A549 (cell line): ENCODE data around the gene IER3IP1. TPM values are rescaled to one million over a fixed set of nuclear protein-coding genes. Genes with fewer than 3 reads are reported as not detected.
"Not testable (repeated sequence)": the region's sequence is repeated elsewhere in the genome, so short reads cannot be mapped to it uniquely, and the experiment has no call there.

Experiments
- ATAC-seq, 2 experiments: fragments of 200-7000 bp in 1 of 2; fragments of >200 bp in 1 of 2; cut with Nextera tagmentation in 1 of 2; cut with Tn5 transposase in 1 of 2; 3 replicates each; pipeline versions ENCODE4 v1.8.0 to v1.9.1; 2018 to 2020; ENCODE audit warnings: mild to moderate bottlenecking in 1 of 2, moderate library complexity in 1 of 2
- CTCF ChIA-PET: fragments of 300-600 bp; sonication (Branson Sonifier 250); formaldehyde crosslinking; extraction: SDS; loops from one replicate; lab custom pipeline; 2021; ENCODE audit warnings: antibody characterized with exemption, inconsistent platforms; lab: Yijun Ruan, JAX
- POLR2A ChIA-PET: fragments of 350-600 bp; formaldehyde crosslinking; extraction: SDS; loops from one replicate; lab custom pipeline; 2021; ENCODE audit warnings: antibody characterized with exemption, inconsistent platforms; lab: Yijun Ruan, JAX
- DNase-seq, 2 experiments: peaks; one replicate each; pipeline versions ENCODE4 v3.0.0 to v3.0.0-alpha.2; 2011 to 2016; ENCODE audit warnings: low read depth in 1 of 2, low spot score in 1 of 2
- FAIRE-seq: peaks from 2 replicates; lab custom pipeline; 2011; peaks lifted over from hg19 to GRCh38; lab: Jason Lieb, UNC
- H3K27ac ChIP-seq, 2 experiments: fragments of >200 bp; sonication (Bioruptor Twin); formaldehyde crosslinking; 3 replicates each; pipeline ENCODE4 v1.5.1; 2016 to 2017
- H3K4me1 ChIP-seq: fragments of >200 bp; sonication (Bioruptor Twin); formaldehyde crosslinking; 3 replicates; pipeline ENCODE4 v1.6.1; 2016
- H3K4me2 ChIP-seq: fragments of >200 bp; sonication (Bioruptor Twin); formaldehyde crosslinking; 3 replicates; pipeline ENCODE4 v1.6.1; 2016
- H3K4me3 ChIP-seq: fragments of >200 bp; sonication (Bioruptor Twin); formaldehyde crosslinking; 3 replicates; pipeline ENCODE4 v1.5.1; 2016
- H3K9me3 ChIP-seq: fragments of >200 bp; sonication (Bioruptor Twin); formaldehyde crosslinking; 3 replicates; pipeline ENCODE4 v1.6.1; 2016
- ATOH8 ChIP-seq: fragments of 250-450 bp; sonication (Bioruptor Pico); IDR thresholded peaks from 2 replicates; pipeline ENCODE4 v1.5.0; 2020; ENCODE audit warnings: low read depth, mild to moderate bottlenecking, moderate library complexity
- CBX2 ChIP-seq: fragments of 200-600 bp; sonication (generic); IDR thresholded peaks from 2 replicates; pipeline ENCODE4 v1.6.1; 2016; ENCODE audit warnings: low read depth, mild to moderate bottlenecking, borderline replicate concordance
- CBX8 ChIP-seq: fragments of 200-600 bp; sonication (generic); IDR thresholded peaks from 2 replicates; pipeline ENCODE4 v1.6.1; 2016
- CHD2 ChIP-seq: fragments of 150-350 bp; IDR thresholded peaks from 2 replicates; pipeline ENCODE4 v1.6.1; 2014; ENCODE audit warnings: low read length; ENCODE audit not compliant: partially characterized antibody
- CHD4 ChIP-seq: fragments of 200-600 bp; sonication (generic); IDR thresholded peaks from 2 replicates; pipeline ENCODE4 v1.6.1; 2016; ENCODE audit warnings: antibody characterized with exemption, mild to moderate bottlenecking, borderline replicate concordance
- EHF ChIP-seq: fragments of 250-450 bp; sonication (Bioruptor Pico); IDR thresholded peaks from 2 replicates; pipeline ENCODE4 v1.5.0; 2020; ENCODE audit warnings: mild to moderate bottlenecking
- EHMT2 ChIP-seq: fragments of 200-600 bp; sonication (generic); IDR thresholded peaks from 2 replicates; pipeline ENCODE4 v1.6.1; 2016; ENCODE audit warnings: antibody characterized with exemption, low read depth, mild to moderate bottlenecking, moderate library complexity
- ESRRA ChIP-seq: fragments of 150-350 bp; IDR thresholded peaks from 2 replicates; pipeline ENCODE4 v1.6.1; 2014; ENCODE audit warnings: mild to moderate bottlenecking, low read length, borderline replicate concordance
- FOSL2 ChIP-seq, 2 experiments: fragments of 450-650 bp in 1 of 2; fragments of >200 bp in 1 of 2; sonication (Bioruptor Twin) in 1 of 2; formaldehyde crosslinking; IDR thresholded peaks; 2 replicates each; pipeline versions ENCODE4 v1.5.0 to v1.6.1; 2016 to 2020; ENCODE audit warnings: mild to moderate bottlenecking in 1 of 2, moderate library complexity in 1 of 2
- FOXS1 ChIP-seq: fragments of 250-450 bp; sonication (Bioruptor Pico); IDR thresholded peaks from 2 replicates; pipeline ENCODE4 v1.5.0; 2020; ENCODE audit warnings: mild to moderate bottlenecking, moderate library complexity
- GATA3 ChIP-seq: IDR thresholded peaks from 2 replicates; pipeline ENCODE4 v1.6.1; 2012; ENCODE audit warnings: borderline replicate concordance
- HOXB13 ChIP-seq: fragments of 250-450 bp; sonication (Bioruptor Pico); IDR thresholded peaks from 2 replicates; pipeline ENCODE4 v1.5.0; 2020; ENCODE audit warnings: low read depth, mild to moderate bottlenecking, moderate library complexity
- KDM1A ChIP-seq: fragments of 200-600 bp; sonication (generic); IDR thresholded peaks from 2 replicates; pipeline ENCODE4 v1.6.1; 2016; ENCODE audit warnings: low read depth, mild to moderate bottlenecking
- MAFK ChIP-seq: fragments of 450-650 bp; IDR thresholded peaks from 2 replicates; pipeline ENCODE4 v1.6.1; 2014; ENCODE audit not compliant: partially characterized antibody
- MAX ChIP-seq: IDR thresholded peaks from 2 replicates; pipeline ENCODE4 v1.6.1; 2012
- MYC ChIP-seq: IDR thresholded peaks from 2 replicates; pipeline ENCODE4 v1.6.1; 2012; ENCODE audit warnings: mild to moderate bottlenecking, inconsistent platforms, low read length, improper control_type of control experiment, borderline replicate concordance
- NFE2L2 ChIP-seq: fragments of 150-350 bp; conservative IDR thresholded peaks from 2 replicates; pipeline ENCODE4 v1.6.1; 2014; ENCODE audit warnings: low read length
- POLR2A ChIP-seq: IDR thresholded peaks from 2 replicates; pipeline ENCODE4 v1.6.1; 2012; ENCODE audit warnings: mild to moderate bottlenecking, low read length
- RAD21 ChIP-seq, 2 experiments: fragments of >200 bp in 1 of 2; sonication (Bioruptor Twin) in 1 of 2; formaldehyde crosslinking in 1 of 2; IDR thresholded peaks in 1 of 2; conservative IDR thresholded peaks in 1 of 2; 2 replicates in 1 of 2; 3 replicates in 1 of 2; pipeline ENCODE4 v1.6.1; 2012 to 2018; ENCODE audit warnings: inconsistent platforms in 1 of 2
- REST ChIP-seq: fragments of 200-600 bp; sonication (generic); IDR thresholded peaks from 2 replicates; pipeline ENCODE4 v1.6.1; 2016; ENCODE audit warnings: antibody characterized with exemption, mild to moderate bottlenecking, moderate library complexity
- ZSCAN20 ChIP-seq: fragments of 250-450 bp; sonication (Bioruptor Pico); IDR thresholded peaks from 2 replicates; pipeline ENCODE4 v1.8.0; 2022; ENCODE audit warnings: mild to moderate bottlenecking, moderate library complexity
- WGBS: methylation state at CpG from one replicate; pipeline ENCODE4 v1.1.6; 2017; ENCODE audit errors: missing lambda C conversion rate; 5-methylcytosine and 5-hydroxymethylcytosine counted together
- polyA plus RNA-seq, 4 experiments: library from polyadenylated mRNA; depleted of rRNA in 3 of 4; stranded (reverse); fragments of >200 nt; fragmentation: RNase III in 1 of 4; extraction: RNeasy Plus Mini Kit Qiagen cat#74134 plus additional on column Dnase treatment in 1 of 4; gene quantifications; 2 replicates in 3 of 4; 3 replicates in 1 of 4; pipeline ENCODE4 v1.2.3, GENCODE V29; 2011 to 2017
- TF ChIP-seq, protein P1 (sequence below): IDR thresholded peaks from 2 replicates; pipeline ENCODE4 v1.6.1; 2012; ENCODE audit warnings: low read depth, borderline replicate concordance

Gene IER3IP1
- polyA plus RNA-seq, 2 of the 4 experiments (the other 2 are of a cell fraction): 24.5 to 25.1 TPM

DNA sequence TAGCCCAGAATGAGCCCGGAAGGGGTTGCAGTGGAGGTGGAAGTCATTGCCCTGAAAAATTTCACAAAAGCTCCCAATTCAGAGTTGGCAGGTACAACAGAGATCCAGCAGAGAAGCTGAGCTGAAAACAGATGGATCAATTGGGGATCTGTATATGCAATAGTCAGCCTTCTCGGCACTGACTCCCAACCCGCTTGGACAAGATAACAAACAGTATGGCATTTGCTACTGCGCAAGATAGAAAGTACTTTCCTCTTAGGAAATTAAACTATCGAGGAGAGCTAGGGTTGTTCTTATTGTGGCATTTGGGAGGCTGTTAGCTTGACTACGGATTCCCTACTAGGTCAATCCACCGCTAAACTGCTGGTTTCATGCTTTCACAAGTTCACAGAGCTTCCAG lies 11.6 kb upstream of the IER3IP1 start:
- DNase-seq (no peak), FAIRE-seq (no peak), ATAC-seq (no peak)
- Histone ChIP-seq H3K4me3 (no peak overlapping the region), H3K27ac (no peak overlapping the region), H3K9me3 (peaks cover 4% of the 10 kb centered on the region; the same call in 1 of the 3 replicates), H3K4me2 (no peak overlapping the region), H3K4me1 (no peaks in the 10 kb centered on the region)
- TF ChIP-seq ZSCAN20 (CRISPR knock-in tag) (no peak), CBX8 (no peak), HOXB13 (CRISPR knock-in tag) (no peak)
- POLR2A ChIA-PET: no interaction called here
- 69% methylated on average over 7 of the region's 7 CpGs for WGBS
- CTCF ChIA-PET: interaction anchor here (2.0 kb wide), 1 partner anchor 17 kb away, joined by 10 read pairs; no protein-coding TSS in a partner anchor

DNA sequence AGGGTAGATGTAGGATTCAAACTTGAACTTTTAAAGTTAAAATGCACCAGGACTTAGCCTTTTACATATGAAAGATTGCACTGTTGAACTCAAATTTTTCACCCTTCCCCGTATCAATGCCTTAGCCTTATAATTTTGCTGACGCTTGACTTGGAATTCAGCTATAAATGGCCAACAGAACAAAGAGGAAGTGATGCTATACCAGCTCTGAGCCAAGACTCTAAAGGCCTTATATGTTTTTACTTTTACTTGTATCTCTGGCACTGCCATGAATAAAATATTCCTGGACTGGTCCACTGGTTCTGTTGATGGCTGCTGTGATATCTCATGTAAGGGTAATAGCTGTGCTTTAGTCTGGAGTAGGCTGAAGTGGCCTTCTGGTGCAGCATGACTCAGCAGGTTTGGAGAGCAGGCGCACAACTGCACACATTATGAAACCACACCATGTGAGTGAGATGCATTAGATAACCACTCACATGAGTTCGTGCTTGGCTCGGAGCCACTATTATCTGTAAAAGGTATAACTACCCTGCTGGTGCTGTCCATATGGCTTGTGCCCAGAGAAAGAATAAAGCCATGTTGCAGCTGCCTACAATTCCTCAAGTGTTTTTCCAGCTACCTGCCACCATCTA lies 8.4 kb upstream of the IER3IP1 start:
- no peak for FAIRE-seq
- 80% methylated on average over 5 of the region's 5 CpGs for WGBS
- TF ChIP-seq EHF (CRISPR knock-in tag) (no peak), MAFK (peak; percentile 74), ESRRA (no peak), NFE2L2 (peak; percentile 74), MAX (no peak)
- H3K27ac ChIP-seq: no peak overlapping the region
- peak in 1 of 2 experiments; percentile 61 for DNase-seq
- H3K4me1 ChIP-seq: no peaks in the 10 kb centered on the region
- POLR2A ChIA-PET: no interaction called here
- no peak for ATAC-seq
- CTCF ChIA-PET: no interaction called here
- H3K9me3 ChIP-seq: peaks cover 4% of the 10 kb centered on the region; the same call in 1 of the 3 replicates
- no peak overlapping the region for H3K4me3 ChIP-seq
- no peak overlapping the region for H3K4me2 ChIP-seq

GRCh38 chr18:47182156-47182555 lies 6.0 kb upstream of the IER3IP1 start:
- DNase-seq, H3K4me3 ChIP-seq, H3K9me3 ChIP-seq, POLR2A ChIA-PET, FAIRE-seq, H3K4me2 ChIP-seq, H3K27ac ChIP-seq, ATAC-seq, CTCF ChIA-PET, H3K4me1 ChIP-seq: not testable (repeated sequence)
- WGBS: 64% methylated on average over 5 of the region's 5 CpGs

GRCh38 chr18:47180765-47181164 lies 4.6 kb upstream of the IER3IP1 start:
- TF ChIP-seq FOXS1 (CRISPR knock-in tag) (no peak), REST (no peak), MAX (no peak), CBX2 (no peak), CHD2 (no peak), EHMT2 (no peak), ATOH8 (CRISPR knock-in tag) (no peak), GATA3 (no peak), ZSCAN20 (CRISPR knock-in tag) (no peak), KDM1A (no peak), CHD4 (no peak), RAD21 (conservative IDR thresholded peaks at IDR 0.05 in 1 of 2, IDR thresholded peaks at IDR 0.05 in 1 of 2) (no peak), POLR2A (no peak), MYC (no peak), FOSL2 (IDR thresholded peaks at IDR 0.05) (no peak), FOSL2 (CRISPR knock-in tag; IDR thresholded peaks at IDR 0.05) (no peak)
- TF ChIP-seq, protein P1, sequence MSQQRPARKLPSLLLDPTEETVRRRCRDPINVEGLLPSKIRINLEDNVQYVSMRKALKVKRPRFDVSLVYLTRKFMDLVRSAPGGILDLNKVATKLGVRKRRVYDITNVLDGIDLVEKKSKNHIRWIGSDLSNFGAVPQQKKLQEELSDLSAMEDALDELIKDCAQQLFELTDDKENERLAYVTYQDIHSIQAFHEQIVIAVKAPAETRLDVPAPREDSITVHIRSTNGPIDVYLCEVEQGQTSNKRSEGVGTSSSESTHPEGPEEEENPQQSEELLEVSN: no peak
- ChIA-PET POLR2A (no interaction called here), CTCF (no interaction called here)
- no peak overlapping the region for H3K4me3 ChIP-seq
- WGBS: 57% methylated on average over 3 of the region's 3 CpGs
- FAIRE-seq (no peak), ATAC-seq (no peak), DNase-seq (no peak)
- H3K4me2 ChIP-seq: no peak overlapping the region
- no peak overlapping the region for H3K27ac ChIP-seq
- H3K4me1 ChIP-seq: no peaks in the 10 kb centered on the region
- H3K9me3 ChIP-seq: peaks cover 4% of the 10 kb centered on the region; the same call in 1 of the 3 replicates
